ENCODE measurements around the gene ZBTB7B.

- TF ChIP-seq CTCF (conservative IDR thresholded peaks at IDR 0.05), result no peak
- TF ChIP-seq EZH2 (IDR thresholded peaks at IDR 0.05; ENCODE audit: low read depth), result no peak
Observed at GRCh38 chr1:154974102-154974807, 28.3 kb upstream of the ZBTB7B start, which contains the start of gene CKS1B.

Measured in PC-9 (cell line).